ENCODE measurements around the gene GLRA2. TPM values are rescaled to one million over a fixed set of nuclear protein-coding genes. Genes with fewer than 3 reads are reported as not detected.

Gene GLRA2
- total and polyA plus RNA-seq, 10 of the 15 experiments (the other 5 are each of a cell fraction or from before 2014, with no cell fraction given): 0.01 TPM; not detected in 9

GRCh38 chrX:14533867-14534266, 4.5 kb downstream of the GLRA2 start:
- H3K79me2 ChIP-seq (ENCODE audit: control insufficient read depth, insufficient read depth, low read length): no peaks in the 10 kb centered on the region
- SMC1A ChIA-PET (ENCODE audit: uncharacterized antibody, unreplicated experiment): no interaction called here
- in situ Hi-C loops (cut with MboI) (no loop called here), intact Hi-C loops (cut with micrococcal nuclease; ENCODE audit: unreplicated experiment) (no loop called here)
- no peaks in the 10 kb centered on the region for H4K20me1 ChIP-seq (ENCODE audit: control insufficient read depth, insufficient read depth)
- no peak for ATAC-seq
- no peak for FAIRE-seq
- CTCF ChIA-PET: no interaction called here
- H3K9me3 ChIP-seq (replicated peaks; ENCODE audit: control insufficient read depth, insufficient read depth, low read length): no peaks in the 10 kb centered on the region
- H3K36me3 ChIP-seq (ENCODE audit: control insufficient read depth in 2 of 2, insufficient read depth in 2 of 2, low read length in 1 of 2): no peaks in the 10 kb centered on the region
- no peak overlapping the region for H3K9ac ChIP-seq (ENCODE audit: control insufficient read depth, insufficient read depth, low read length)
- H3K4me1 ChIP-seq (ENCODE audit: control insufficient read depth, insufficient read depth, low read length): no peaks in the 10 kb centered on the region
- no peak for DNase-seq (ENCODE audit: low read depth, low spot score)
- H3K4me3 ChIP-seq: no peak overlapping the region
- BruUV-seq (replicated peaks): no TSS peak
- RAD21 ChIA-PET (ENCODE audit: unreplicated experiment): no interaction called here
- H3K27me3 ChIP-seq (replicated peaks in 1 of 2; ENCODE audit: control insufficient read depth in 2 of 2, insufficient read depth in 2 of 2, low read length in 1 of 2): no peaks in the 10 kb centered on the region
- POLR2A ChIA-PET: no interaction called here
- no peak overlapping the region for H2AFZ ChIP-seq (ENCODE audit: control insufficient read depth, low read depth, low read length)
- 0% methylated on average over 1 of the region's 1 CpG for WGBS (ENCODE audit: insufficient coverage, insufficient replicate concordance, low lambda C conversion rate, missing lambda C conversion rate)
- H3K4me2 ChIP-seq (ENCODE audit: control insufficient read depth, insufficient read depth): no peak overlapping the region
- no peak overlapping the region for H3K27ac ChIP-seq (ENCODE audit: control insufficient read depth, insufficient read depth)
- TF ChIP-seq NR2C1 (IDR thresholded peaks at IDR 0.05): no peak
- no peak for TF ChIP-seq RBBP5 (conservative IDR thresholded peaks at IDR 0.05)
- TF ChIP-seq POU2F2 (IDR thresholded peaks at IDR 0.05; ENCODE audit: borderline replicate concordance, low read depth, low read length): no peak

- ChIA-PET POLR2A (no interaction called here), CTCF (no interaction called here), RAD21 (ENCODE audit: unreplicated experiment) (no interaction called here), SMC1A (ENCODE audit: uncharacterized antibody, unreplicated experiment) (interaction anchor here (1.0 kb wide), 1 partner anchor 596 kb away, joined by 3 read pairs; no protein-coding TSS in a partner anchor)
- Histone ChIP-seq H3K27ac (ENCODE audit: control insufficient read depth, insufficient read depth) (no peak overlapping the region), H3K4me3 (no peak overlapping the region), H2AFZ (ENCODE audit: control insufficient read depth, low read depth, low read length) (no peak overlapping the region), H3K36me3 (ENCODE audit: control insufficient read depth in 2 of 2, insufficient read depth in 2 of 2, low read length in 1 of 2) (no peaks in the 10 kb centered on the region), H3K27me3 (replicated peaks in 1 of 2; ENCODE audit: control insufficient read depth in 2 of 2, insufficient read depth in 2 of 2, low read length in 1 of 2) (no peaks in the 10 kb centered on the region), H3K4me2 (ENCODE audit: control insufficient read depth, insufficient read depth) (no peak overlapping the region), H3K9ac (ENCODE audit: control insufficient read depth, insufficient read depth, low read length) (no peak overlapping the region), H3K4me1 (ENCODE audit: control insufficient read depth, insufficient read depth, low read length) (no peaks in the 10 kb centered on the region), H3K9me3 (replicated peaks; ENCODE audit: control insufficient read depth, insufficient read depth, low read length) (no peaks in the 10 kb centered on the region), H3K79me2 (ENCODE audit: control insufficient read depth, insufficient read depth, low read length) (no peaks in the 10 kb centered on the region), H4K20me1 (ENCODE audit: control insufficient read depth, insufficient read depth) (no peaks in the 10 kb centered on the region)
- ATAC-seq (no peak), FAIRE-seq (no peak), DNase-seq (ENCODE audit: low read depth, low spot score) (no peak)
- in situ Hi-C loops (cut with MboI) (no loop called here), intact Hi-C loops (cut with micrococcal nuclease; ENCODE audit: unreplicated experiment) (no loop called here)
- WGBS (ENCODE audit: insufficient coverage, insufficient replicate concordance, low lambda C conversion rate, missing lambda C conversion rate): 25% methylated on average over 4 of the region's 4 CpGs
- BruUV-seq (replicated peaks): no TSS peak
- TF ChIP-seq E2F4 (IDR thresholded peaks at IDR 0.05; ENCODE audit: low read depth, low read length) (no peak), STAT3 (IDR thresholded peaks at IDR 0.05; ENCODE audit: low read depth, low read length) (no peak), EZH2 (IDR thresholded peaks at IDR 0.05; ENCODE audit: borderline replicate concordance, control insufficient read depth, low read depth, low read length) (no peak), PML (IDR thresholded peaks at IDR 0.05; ENCODE audit: low read length) (no peak), IRF5 (IDR thresholded peaks at IDR 0.05; ENCODE audit: borderline replicate concordance) (no peak), ZNF622 (IDR thresholded peaks at IDR 0.05) (no peak), SIX5 (IDR thresholded peaks at IDR 0.05; ENCODE audit: low read depth, low read length, severe bottlenecking) (no peak), BCL3 (IDR thresholded peaks at IDR 0.05; ENCODE audit: borderline replicate concordance, insufficient read depth, low read depth, low read length, poor library complexity, severe bottlenecking) (no peak), EGR1 (IDR thresholded peaks at IDR 0.05; ENCODE audit: borderline replicate concordance in 1 of 2, low read depth in 2 of 2, low read length in 2 of 2) (no peak), SIN3A (IDR thresholded peaks at IDR 0.05; ENCODE audit: low read depth, low read length) (no peak), MLLT1 (IDR thresholded peaks at IDR 0.05) (no peak)
These were observed 16.9 kb downstream of the GLRA2 start for GRCh38 chrX:14546190-14546589.
